SIG-M5 (cell line): ENCODE data around the gene SERPINB11.
"Not testable (repeated sequence)": the region's sequence is repeated elsewhere in the genome, so short reads cannot be mapped to it uniquely, and the experiment has no call there.

Source experiments
- DNase-seq: peaks from one replicate; lab custom pipeline; 2025; lab: John Stamatoyannopoulos, UW

SERPINB11 gene, protein sequence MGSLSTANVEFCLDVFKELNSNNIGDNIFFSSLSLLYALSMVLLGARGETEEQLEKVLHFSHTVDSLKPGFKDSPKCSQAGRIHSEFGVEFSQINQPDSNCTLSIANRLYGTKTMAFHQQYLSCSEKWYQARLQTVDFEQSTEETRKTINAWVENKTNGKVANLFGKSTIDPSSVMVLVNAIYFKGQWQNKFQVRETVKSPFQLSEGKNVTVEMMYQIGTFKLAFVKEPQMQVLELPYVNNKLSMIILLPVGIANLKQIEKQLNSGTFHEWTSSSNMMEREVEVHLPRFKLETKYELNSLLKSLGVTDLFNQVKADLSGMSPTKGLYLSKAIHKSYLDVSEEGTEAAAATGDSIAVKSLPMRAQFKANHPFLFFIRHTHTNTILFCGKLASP

GRCh38 chr18:63702660-63703059, at the start of gene SERPINB11:
SERPINB11 (plus strand) TSS chr18:63702960; CDS start chr18:63710194, 7,234 bp downstream.
- DNase-seq: no peak

- not testable (repeated sequence) for DNase-seq
Observed at GRCh38 chr18:63658920-63659319, 43.8 kb upstream of the SERPINB11 start.

- DNase-seq: not testable (repeated sequence)
Observed at GRCh38 chr18:63661750-63662149, 41.0 kb upstream of the SERPINB11 start, which contains the start of gene SERPINB3. SERPINB3 (minus strand) TSS chr18:63661893; CDS start chr18:63661216, 677 bp downstream.

DNA sequence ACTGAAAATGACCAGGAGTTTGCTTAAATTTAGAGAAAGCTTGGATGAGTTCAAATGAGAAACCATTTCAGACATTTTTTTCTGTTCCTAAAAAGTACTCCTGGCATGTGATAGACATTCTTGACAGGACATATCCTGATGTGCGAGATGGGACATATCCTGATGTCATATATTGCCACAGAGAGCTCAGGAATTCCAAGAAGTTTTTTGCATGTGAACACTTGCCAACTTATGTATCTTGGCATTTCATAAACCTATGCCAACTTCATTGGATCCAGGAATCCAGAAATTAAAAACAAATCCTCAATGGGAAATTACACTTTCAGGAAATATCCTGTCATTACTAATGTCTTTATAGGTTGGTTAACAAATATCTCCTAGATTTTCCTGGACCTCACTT, 38.2 kb upstream of the SERPINB11 start:
- no peak for DNase-seq

- no peak for DNase-seq
Observed at GRCh38 chr18:63676526-63677323, 26.0 kb upstream of the SERPINB11 start.

- DNase-seq: no peak
Observed at GRCh38 chr18:63677500-63678225, 25.1 kb upstream of the SERPINB11 start.

GRCh38 chr18:63679820-63680606, 22.7 kb upstream of the SERPINB11 start:
- no peak for DNase-seq

DNA sequence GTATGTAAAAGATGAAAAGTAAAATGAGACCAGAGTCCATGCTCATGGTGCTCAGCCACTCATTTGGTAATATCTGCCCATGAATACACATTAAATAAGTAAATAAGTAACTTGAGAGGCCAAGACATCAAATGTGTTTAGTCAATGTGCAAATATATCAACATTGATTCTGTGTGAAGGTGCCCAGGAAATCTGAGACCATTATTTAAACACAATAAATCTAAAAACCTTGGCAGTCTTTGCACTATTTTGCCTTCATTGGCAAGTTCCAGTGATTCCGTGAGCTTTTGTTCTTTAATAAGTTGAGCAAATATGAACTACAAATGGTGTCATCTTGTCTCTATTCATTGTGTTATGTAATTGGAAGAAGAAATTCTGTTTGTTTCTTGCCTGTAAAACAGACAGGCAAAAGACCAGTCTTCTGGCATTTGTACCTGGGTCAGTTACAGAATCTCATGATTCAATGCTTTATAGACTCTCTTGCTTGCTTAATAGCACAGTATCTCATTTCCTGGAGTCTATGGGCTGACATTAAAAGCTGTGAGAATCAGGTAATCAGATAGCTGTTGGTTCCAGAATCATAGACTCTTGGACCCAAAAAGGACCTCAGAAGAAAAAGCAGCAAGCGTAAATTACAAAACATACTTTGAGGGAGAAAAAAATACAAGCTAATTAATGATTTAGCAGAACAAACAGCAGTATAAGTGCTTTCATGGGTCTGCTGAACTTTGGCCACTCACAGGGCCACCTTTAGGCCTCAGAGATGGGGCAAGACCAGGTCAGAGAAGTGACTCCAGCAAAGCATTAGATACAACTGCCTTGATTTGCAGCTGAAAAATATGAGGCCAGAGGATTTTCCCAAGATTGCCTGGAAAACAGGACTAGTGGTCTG, 21.1 kb upstream of the SERPINB11 start:
- DNase-seq: no peak

GRCh38 chr18:63683152-63683551, 19.6 kb upstream of the SERPINB11 start:
- no peak for DNase-seq

- no peak for DNase-seq
Observed at GRCh38 chr18:63683890-63684289, 18.9 kb upstream of the SERPINB11 start.

DNA sequence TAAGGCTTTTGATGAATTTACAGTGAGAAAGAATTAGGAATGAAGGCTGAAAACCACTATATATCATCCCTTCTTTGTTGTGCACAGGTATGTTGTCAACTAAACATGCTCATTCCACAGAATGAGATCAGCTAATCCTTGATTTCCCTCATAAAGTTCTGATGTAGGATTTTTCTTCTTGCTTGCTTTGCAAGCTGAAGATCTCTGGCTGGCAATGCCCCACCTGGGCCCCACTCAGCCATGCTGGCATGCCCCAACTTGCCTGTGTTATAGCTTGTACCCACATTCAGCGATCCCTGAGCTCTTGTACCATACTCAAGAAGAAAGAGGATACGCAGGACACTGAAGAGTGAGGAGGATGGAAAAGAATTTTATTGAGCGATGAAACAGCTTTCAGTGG, 18.0 kb upstream of the SERPINB11 start:
- DNase-seq: no peak

- DNase-seq: no peak
Observed at GRCh38 chr18:63686871-63687270, 15.9 kb upstream of the SERPINB11 start.

DNA sequence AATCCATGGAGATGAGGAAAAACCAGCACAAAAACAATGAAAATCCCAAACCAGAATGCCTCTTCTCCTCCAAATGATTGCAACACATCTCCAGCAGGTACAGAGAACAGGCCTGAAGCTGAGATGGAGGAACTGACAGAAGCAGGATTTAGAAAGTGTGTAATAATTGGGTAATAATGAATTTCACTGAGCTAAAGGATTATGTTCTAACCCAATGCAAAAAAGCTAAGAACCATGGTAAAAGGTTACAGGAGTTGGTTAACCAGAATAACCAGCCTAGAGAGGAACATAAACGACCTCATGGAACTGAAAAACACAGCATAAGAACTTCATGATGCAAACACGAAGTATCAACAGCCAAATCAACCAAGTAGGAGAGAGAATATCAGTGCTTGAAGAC, 13.7 kb upstream of the SERPINB11 start:
- no peak for DNase-seq

GRCh38 chr18:63697097-63697660, 5.6 kb upstream of the SERPINB11 start:
- DNase-seq: no peak

- no peak for DNase-seq
Observed at GRCh38 chr18:63700501-63700900, 2.3 kb upstream of the SERPINB11 start.

GRCh38 chr18:63701952-63702351, 808 bp upstream of the SERPINB11 start:
- DNase-seq: no peak

DNA sequence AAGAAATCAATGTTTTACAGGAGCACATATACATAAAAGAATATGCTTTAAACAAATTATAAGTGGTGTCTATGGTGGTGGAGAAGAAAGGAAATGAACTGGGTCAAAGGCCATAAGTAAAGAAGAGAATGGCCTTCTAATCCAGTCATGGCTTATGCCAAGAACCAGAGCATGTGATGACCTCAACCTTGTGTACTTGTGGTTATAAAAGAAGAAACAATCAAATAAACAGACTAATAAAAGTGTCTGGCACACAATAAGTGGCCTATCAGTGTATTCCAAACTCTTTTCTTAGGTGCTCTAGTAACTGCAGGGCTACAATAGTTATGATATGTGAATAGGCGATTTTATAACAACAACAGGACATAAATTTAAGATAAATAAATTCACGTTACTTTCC, 2.6 kb downstream of the SERPINB11 start:
- DNase-seq: no peak

GRCh38 chr18:63707816-63708215, 5.1 kb downstream of the SERPINB11 start:
- no peak for DNase-seq

- no peak for DNase-seq
Observed at GRCh38 chr18:63708650-63709049, 5.9 kb downstream of the SERPINB11 start.
